Measurements from ENCODE around the gene WFIKKN2. TPM values are rescaled to one million over a fixed set of nuclear protein-coding genes. Genes with fewer than 3 reads are reported as not detected.

Gene WFIKKN2
- total RNA-seq, 1 experiment from 2014 or later = not detected

DNA sequence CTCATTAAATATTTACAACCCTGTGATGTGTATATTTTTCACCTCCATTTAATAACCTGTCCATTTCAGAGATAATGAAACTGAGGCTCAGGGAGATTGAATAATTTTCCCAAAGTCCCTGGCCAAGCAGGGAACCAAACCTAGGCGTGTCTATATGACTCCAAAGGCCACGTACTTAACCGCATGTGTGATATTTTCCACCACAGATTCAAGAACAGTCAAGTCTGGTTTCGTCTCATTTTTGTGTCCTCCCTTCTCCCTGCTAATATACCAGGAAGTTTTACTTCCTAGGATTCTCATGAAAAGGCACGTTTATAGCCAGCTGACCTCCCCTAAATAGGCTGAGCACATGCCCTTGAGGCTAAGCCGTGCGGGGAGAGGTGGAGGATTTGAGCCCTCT, 15.3 kb downstream of the WFIKKN2 start:
- Histone ChIP-seq H3K4me2 (ENCODE audit: low read length) (no peak overlapping the region), H3F3A (ENCODE audit: low read length, unreplicated experiment) (no peaks in the 10 kb centered on the region), H3K79me2 (ENCODE audit: low read length) (no peaks in the 10 kb centered on the region), H3K36me3 (ENCODE audit: low read depth, low read length) (no peaks in the 10 kb centered on the region), H4K20me1 (ENCODE audit: low read length) (no peaks in the 10 kb centered on the region), H2AFZ (ENCODE audit: low read length) (no peak overlapping the region), H3K9ac (ENCODE audit: low read length) (no peak overlapping the region), H3K27ac (ENCODE audit: low read length) (no peak overlapping the region), H3K4me3 (ENCODE audit: low read length) (no peak overlapping the region), H3K27me3 (ENCODE audit: low read length) (no peaks in the 10 kb centered on the region), H3K9me3 (ENCODE audit: low read length) (no peaks in the 10 kb centered on the region), H3K9me2 (replicated peaks; ENCODE audit: low read length) (no peaks in the 10 kb centered on the region), H3K4me1 (ENCODE audit: insufficient read depth, low read length) (peaks cover 14% of the 10 kb centered on the region)
- no TSS peak for BruUV-seq (replicated peaks)
- intact Hi-C loops (cut with micrococcal nuclease) = no loop called here
- TF ChIP-seq EZH2 (IDR thresholded peaks at IDR 0.05; ENCODE audit: low read length, unreplicated experiment) = no peak
- no peak for TF ChIP-seq EZH2phosphoT487 (IDR thresholded peaks at IDR 0.05; ENCODE audit: borderline replicate concordance, low read length)
- no peak for TF ChIP-seq CTCF (conservative IDR thresholded peaks at IDR 0.05; ENCODE audit: low read depth, low read length)
- ChIA-PET POLR2A (ENCODE audit: unreplicated experiment) (no interaction called here), CTCF (no interaction called here)
- ATAC-seq = no peak
- no peak for DNase-seq

- peak overlapping the region; percentile 84; the same call in 1 of the 2 replicates for H2AFZ ChIP-seq (ENCODE audit: low read length)
- POLR2A ChIA-PET (ENCODE audit: unreplicated experiment) = interaction anchor here (0.6 to 0.8 kb wide), 3 partner anchors 97 to 317 kb away, joined by 3 to 9 read pairs (median 5); no protein-coding TSS in a partner anchor
- H3K9me2 ChIP-seq (replicated peaks; ENCODE audit: low read length) = no peaks in the 10 kb centered on the region
These were observed 17.7 kb downstream of the WFIKKN2 start for GRCh38 chr17:50853015-50853615.

More at GRCh38 chr17:50853015-50853615, 17.7 kb downstream of the WFIKKN2 start:
- no TSS peak for BruUV-seq (replicated peaks)
- Histone ChIP-seq H3K4me1 (ENCODE audit: insufficient read depth, low read length) (peaks cover 12% of the 10 kb centered on the region), H3K36me3 (ENCODE audit: low read depth, low read length) (no peaks in the 10 kb centered on the region), H3K79me2 (ENCODE audit: low read length) (no peaks in the 10 kb centered on the region), H3K9me3 (ENCODE audit: low read length) (no peaks in the 10 kb centered on the region), H3K4me2 (ENCODE audit: low read length) (no peak overlapping the region), H3F3A (ENCODE audit: low read length, unreplicated experiment) (no peaks in the 10 kb centered on the region), H4K20me1 (ENCODE audit: low read length) (no peaks in the 10 kb centered on the region), H3K4me3 (ENCODE audit: low read length) (no peak overlapping the region), H3K27me3 (ENCODE audit: low read length) (no peaks in the 10 kb centered on the region), H3K9ac (ENCODE audit: low read length) (no peak overlapping the region), H3K27ac (ENCODE audit: low read length) (no peak overlapping the region)
- DNase-seq (no peak), ATAC-seq (no peak)
- CTCF ChIA-PET = interaction anchor here (0.6 to 2.5 kb wide), 6 partner anchors 52 to 204 kb away, joined by 3 to 11 read pairs (median 5); no protein-coding TSS in a partner anchor
- TF ChIP-seq EZH2phosphoT487 (IDR thresholded peaks at IDR 0.05; ENCODE audit: borderline replicate concordance, low read length) = no peak
- TF ChIP-seq CTCF (conservative IDR thresholded peaks at IDR 0.05; ENCODE audit: low read depth, low read length) = no peak
- no peak for TF ChIP-seq EZH2 (IDR thresholded peaks at IDR 0.05; ENCODE audit: low read length, unreplicated experiment)
- intact Hi-C loops (cut with micrococcal nuclease) = no loop called here

Data from PC-3 (cell line).